Fibroblast of gingiva (primary cell): ENCODE data around the gene CORO2A.

ENCODE experiments used
- DNase-seq: peaks from one replicate; pipeline ENCODE4 v3.0.0-alpha.2; 2011; ENCODE audit warnings: low read depth

The CORO2A gene

DNA sequence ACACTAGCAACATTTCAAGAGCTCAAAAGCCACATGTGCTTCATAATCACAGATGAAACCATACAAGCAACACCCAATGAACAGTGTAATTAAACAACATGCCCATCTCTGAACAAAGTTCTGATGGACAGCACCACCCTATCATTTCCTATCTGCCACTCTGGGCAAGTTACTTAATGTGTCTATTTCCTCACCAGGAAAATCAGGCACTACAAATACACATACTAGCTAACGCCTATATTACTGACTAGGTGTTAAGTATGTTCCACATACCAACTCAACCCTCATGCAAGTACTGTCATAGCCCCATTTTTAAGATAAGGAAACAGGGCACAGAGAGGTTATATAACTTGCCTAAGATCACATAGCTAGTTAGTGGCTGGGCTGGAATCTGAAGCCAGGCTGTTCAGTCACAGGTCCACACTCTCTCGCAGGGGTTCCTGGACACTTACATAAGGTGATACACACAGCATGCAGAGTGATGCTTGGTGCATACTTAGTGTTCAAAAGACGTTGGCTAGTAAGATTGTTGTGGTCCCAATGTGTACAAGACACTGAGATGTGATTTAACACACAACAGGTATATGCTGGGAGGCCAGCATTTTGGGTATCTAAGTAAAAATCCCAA, 24.2 kb downstream of the CORO2A start:
- DNase-seq, result no peak

DNA sequence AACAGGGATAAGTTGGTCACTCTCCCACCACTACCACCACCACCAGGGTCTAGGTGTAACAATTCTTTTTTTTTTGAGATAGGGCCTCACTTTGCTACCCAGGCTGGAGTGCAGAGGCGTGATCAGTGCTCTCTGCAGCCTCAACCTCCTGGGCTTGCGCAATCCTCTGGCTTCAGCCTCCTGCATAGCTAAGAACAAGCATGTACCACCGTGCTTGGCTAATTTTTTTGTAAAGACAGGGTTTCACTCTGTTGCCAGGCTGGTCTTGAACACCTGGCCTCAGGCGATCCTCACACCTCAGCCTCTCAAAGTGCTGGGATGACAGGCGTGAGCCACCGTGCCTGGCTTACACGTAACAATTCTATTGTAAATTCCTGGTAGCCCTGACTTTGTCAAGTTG, 27.5 kb downstream of the CORO2A start:
- no peak for DNase-seq

DNA sequence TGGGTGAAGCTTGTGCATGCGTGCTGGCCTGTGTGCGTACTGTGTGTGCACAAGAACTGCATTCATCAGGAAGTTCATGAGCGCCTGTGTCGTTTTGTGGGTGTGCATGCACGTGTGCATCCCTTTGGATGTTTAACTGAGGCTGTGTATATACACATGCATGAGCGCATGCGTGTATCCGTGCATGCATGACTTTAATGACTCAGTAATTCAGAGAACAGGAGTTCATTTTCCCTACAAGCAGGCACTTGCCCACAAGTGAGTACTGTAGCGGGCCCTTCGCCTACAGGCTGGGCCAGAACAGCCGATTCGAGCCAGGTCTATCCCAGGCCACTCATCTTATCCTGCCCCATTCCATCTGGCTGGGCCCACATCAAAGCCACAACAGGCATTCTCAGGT, 29.8 kb downstream of the CORO2A start:
- DNase-seq, result no peak

DNA sequence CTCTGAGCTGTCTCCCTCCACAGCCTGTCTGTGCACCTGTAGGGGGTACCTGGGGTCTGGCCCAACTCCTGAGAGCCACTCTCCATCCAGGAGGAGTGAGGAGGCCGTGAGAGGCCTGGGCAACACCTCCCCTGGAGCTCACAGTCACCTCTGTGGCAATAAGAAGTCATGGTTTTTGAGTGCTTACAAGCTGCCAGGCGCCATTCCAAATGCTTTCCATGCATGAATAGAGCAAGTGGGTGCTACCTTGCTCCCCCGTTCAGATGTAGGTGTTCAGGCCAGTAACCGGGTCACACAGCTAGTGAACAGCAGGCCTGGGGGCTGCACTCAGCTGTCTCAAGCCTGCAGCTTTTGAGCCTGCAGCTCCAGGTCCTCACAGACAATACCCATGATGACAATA, 30.6 kb downstream of the CORO2A start:
- DNase-seq, result no peak

DNA sequence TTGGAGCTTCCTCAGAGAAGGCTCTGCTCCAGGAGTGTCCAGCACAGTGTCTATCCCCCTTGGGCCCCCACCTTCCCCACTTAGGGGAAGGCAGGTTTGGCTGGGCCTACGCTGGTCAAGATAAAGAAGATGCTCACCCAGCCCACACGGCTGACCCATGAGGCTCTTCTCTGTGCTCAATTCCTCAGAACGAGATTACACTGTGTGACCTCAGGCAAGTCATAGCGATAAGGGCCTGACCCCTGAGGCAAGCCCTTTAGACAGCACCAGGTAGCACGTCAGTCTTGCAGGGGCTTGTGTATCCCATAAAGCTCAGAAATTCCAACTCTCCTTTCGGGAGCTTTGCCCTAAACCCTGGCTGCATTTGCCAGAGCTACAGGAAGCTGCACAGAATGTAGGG, 32.6 kb downstream of the CORO2A start:
- DNase-seq, result no peak

DNA sequence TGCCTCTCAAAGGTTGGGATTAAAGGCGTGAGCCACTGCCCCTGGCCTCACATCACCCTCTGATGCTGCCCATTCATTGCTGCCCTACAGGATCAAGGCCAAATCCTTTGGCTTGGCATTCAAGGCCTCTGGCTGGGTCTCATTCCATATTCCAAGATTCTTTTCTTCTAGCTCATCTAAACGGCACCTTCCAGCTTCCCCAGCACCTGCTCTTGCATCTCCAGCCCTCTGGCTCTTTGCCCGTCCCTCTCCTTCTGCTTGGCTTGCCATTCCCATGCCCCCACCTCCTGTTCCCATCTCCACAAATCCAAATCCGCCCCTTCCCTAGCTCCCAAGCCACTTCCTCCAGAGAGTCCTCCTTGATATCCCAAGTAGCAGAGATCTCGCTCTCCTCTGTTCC, 33.1 kb downstream of the CORO2A start:
- DNase-seq, result no peak

DNA sequence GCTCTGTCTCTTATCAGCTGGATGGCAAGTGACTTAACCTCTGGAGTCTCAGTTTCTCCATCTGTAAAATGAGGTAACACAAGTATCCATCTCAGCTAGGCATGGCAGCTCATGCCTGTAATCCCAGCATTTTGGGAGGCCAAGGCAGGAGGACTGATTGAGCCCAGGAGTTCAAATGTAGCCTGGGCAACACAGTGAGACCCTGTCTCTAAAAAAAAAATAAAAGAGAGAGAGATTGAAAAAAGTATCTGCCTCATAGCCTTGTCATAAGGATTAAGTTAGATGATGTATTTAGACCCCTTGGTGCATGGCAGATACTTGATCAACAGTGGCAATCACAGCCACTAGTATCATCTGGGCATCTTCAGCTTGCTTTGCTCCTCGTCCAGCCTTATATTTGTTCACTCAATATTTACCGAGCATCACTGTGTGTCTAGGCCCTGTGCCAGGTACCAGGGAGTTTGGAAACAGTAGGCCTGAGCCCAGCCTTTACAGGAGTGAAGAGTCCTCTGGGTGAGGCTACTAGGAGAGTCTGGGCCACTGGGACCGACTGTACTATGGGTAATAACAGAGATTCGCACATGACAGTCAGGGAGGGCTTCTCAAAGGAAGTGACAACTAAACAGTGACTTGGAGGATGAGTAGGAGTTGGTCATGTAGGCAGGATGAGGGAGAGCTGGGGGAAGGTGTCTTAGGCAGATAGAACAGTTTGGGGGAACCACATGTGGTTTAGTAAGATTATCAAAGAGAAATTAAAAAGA, 34.2 kb downstream of the CORO2A start:
- DNase-seq, result no peak

DNA sequence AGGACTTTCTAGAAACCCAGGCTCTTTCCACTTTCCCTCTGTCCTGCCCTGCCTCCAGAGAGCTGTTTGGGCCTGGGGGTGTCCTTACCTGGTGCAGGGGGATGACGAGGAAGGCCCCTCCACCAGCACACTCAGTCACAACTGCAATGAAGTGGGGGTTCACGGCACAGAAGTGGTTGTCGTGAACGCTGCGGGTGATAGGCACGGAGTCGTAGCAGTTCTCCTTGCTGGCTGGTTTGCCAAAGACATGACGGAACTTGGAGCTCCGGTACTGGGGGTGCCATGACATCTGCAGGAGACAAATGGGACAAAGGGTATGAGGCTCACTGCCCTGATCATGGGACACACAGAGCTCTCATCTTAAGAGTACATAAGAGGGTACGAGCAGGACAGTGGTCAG, 35.1 kb downstream of the CORO2A start:
- DNase-seq, result no peak

DNA sequence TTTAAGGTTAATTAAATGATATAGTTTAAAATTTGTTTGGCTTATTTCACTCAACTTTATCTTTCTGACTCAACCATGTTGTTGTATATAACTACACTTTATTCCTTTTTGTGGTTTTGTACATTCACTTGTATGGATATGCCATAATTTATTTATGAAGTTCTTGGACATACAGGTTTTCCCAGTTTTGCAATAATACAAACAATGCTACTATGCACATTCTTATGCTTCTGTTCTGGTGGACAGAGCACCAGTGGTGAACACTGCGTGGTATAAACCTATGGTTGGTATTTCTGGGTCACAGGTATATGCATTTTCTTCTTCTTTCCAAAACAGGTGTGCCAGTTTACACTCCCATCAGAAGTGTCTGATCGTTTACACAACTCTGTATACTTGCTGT, 37.8 kb downstream of the CORO2A start:
- DNase-seq, result no peak

DNA sequence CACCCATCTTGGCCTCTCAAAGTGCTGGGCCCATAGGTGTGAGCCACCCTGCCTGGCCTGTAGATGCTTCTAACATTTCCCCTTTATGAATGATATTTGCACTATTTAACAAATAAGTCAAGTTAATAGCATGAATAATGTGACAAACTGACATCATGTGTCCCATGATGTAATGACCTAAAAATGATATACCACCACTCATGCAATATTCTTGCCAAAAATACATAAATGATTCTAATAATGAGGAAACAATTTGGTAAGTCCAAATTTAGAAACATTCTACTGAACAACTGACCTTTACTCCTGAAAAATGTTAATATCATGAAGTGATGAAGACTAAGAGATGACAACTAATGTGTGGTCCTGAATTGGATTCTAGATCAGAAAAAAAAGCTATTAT, 39.9 kb downstream of the CORO2A start:
- no peak for DNase-seq

DNA sequence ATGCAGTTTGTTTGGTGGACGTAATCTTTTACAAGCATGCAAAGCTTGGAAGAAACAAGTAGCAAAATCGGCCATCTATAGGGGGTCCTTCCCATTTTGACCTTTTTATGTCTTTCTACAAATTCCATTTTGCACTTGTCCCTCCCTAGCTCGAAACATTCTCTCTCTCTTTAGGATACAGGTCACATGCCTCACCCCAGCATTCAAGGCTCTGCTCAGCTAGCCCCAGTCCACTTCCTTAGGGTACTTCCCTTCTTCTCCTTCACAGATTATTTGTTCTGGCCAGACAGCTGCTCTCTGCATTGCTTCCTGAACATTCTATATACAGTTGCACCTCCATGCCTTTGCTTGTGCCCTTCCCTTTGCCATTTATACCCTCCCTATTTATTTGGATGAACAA, 41.7 kb downstream of the CORO2A start:
- DNase-seq, result no peak

DNA sequence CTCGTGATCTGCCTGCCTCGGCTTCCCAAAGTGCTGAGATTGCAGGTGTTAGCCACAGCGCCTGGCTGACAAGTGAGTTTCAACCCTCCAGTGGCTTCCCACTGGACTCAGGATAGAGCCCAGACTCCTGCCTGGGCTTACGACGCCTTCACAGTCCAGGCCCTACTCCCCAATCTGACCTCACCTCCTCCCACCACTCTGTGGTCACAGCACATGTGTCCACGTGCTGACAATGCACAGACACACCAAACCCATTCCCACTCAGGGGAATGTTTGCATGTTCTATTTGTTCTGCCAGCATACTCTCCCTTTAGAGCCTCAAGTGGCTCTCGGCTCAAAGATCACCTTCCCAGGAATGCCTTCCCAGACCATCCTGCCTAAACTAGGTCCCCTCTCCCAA, 42.3 kb downstream of the CORO2A start:
- no peak for DNase-seq

DNA sequence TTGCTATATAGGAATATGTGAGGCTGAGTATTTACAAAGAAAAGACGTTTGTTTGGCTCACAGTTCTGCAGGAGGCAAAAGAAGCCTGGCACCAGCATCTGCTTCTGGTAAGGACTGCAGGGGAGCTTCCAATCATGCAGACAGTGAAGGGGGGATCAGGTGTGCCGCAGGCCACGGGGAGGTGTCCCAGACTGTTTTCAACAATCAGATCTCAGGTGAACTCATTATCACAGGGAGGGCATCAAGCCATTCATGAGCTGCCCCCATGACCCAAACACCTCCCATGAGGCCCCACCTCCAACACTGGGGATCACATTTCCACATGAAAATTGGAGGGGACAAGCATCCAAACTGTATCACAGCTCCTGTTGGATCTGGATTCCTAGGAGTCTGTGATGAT, 43.0 kb downstream of the CORO2A start:
- no peak for DNase-seq

DNA sequence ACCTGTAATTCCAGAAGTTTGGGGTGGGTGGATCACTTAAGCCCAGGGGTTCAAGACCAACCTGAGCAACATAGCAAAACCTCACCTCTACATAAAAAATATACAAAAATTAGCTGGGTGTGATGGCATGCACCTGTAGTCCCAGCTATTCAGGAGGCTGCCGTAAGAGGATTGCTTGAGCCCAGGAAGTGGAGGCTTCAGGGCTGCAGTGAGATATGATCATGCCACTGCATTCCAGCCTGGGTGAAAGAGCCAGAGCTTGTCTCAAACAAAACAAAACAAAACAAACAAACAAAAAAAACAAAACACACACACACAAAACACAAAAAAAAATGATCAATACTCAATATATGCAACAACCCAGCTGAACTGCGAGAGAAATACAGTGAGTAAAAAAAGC, 44.0 kb downstream of the CORO2A start:
- DNase-seq, result no peak

DNA sequence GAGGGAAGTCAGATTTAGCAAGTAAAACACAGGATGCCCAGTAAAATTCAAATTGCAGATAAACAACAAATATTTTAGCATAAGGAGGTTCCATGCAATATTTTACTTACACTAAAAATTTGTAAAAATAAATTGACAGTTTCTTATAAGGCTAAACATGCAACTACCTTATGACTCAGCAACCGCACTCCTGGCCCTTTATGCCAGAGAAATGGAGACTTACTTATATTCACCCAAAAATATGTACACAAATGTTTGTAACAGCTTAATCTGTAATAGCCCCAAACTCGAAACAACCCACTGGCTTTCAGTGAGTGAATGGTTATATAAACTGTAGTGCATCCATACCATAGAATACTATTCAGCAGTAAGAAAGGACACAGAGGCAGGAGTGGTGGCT, 44.9 kb downstream of the CORO2A start:
- no peak for DNase-seq

DNA sequence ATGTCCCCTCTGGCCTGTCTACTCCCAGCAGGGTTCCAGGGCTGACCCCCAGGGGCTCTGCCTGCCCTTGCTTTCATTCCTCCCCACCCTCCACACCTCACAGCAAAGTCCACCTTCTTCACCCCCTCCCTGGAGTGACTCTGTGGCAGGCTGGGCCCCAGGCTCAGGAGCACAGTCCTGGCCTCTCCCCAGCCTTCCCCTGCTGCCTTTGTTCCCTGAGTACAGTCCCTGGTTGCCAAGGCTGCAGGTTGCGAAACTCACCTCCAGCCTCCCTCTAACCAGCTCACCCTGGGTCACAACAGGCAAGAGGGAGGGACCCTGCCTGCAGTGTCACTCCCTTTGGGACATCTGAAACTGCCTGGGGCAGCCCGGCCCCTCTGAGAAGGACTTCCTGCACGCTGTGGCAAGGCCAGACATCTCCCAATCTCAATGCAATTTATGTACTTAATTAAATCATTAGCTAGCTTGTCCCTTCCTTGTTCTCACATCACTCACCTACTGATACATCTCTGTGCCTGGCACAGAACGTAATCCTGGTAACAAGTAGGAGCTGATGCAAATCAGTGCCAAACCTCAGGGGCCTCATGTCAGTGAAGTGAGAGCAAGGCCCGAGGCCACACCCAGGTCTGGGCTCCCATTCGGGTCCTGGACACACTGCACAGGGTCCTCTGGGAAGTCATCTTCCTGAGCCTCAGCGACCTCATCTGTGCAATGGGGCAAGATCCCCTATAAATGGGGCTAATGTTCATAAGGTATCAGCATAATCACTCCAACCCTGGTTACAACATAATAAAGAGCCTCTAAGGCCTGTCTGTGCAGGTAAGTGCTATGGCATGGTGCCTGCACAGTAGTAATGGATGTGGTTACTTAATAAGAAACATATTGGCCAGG, 46.1 kb downstream of the CORO2A start:
- DNase-seq, result peak; percentile 49

DNA sequence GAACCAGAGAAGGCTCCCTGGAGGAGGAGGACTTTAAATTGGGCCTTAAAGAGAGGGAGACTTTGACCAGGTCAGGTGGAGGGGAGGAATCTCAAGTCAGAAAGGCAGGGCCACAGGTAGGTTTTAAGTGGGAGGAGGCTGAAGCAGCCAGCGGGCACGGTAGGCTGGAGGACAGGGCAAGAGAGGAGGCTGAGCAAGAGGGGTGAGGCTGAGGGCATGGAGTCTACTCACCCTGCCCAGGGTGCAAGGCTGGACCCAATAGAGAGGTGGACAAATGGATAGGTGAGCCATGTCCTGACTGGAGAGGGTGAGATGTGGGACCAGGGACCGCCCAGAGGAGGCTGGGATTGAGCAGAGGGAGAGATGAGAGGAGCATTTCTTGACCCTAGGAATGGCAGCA, 47.8 kb downstream of the CORO2A start:
- no peak for DNase-seq

DNA sequence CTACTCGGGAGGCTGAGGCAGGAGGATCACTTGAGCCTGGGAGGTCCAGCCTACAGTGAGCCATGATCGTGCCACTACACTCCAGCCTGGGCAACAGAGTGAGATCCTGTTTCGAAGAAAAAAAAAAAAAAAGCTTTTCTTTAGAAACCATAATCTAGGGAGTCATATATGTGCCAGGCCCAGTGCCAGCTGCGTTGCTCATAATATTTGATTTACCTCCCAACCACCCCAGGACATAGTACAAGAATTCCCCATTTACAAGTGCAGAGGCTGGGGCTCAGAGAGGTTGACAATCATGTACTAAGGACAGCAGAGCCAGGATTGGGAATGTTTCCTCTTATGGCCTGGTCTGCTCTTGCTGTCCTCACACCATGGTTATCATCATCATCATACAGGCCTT, 48.4 kb downstream of the CORO2A start:
- no peak for DNase-seq

DNA sequence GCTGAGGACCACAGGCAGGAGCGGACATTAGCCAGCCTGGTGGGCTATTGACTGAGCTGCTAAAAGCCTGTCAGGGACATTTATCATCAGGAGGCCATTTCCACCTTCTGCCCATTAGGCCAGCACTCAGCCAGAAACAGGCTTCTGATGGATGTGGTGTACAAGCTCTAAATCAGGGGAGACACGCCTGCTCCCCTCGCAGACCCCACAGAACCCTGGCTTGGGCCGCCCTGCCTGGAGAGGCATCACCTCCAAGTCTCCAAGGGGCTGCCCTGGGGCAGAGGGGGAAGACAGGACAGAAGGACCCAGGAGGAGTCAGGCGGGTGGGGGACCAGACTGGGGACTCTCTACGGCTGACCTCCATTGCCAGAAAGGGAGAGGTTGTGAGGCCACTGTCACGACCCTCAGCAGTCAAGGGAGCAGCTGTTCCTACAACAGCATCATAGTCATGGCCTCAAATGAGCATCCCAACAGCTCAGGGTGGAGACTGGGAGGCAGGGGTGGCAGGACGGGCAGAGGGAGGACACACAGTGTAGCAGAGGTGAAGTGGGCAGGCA, 49.4 kb downstream of the CORO2A start:
- no peak for DNase-seq

DNA sequence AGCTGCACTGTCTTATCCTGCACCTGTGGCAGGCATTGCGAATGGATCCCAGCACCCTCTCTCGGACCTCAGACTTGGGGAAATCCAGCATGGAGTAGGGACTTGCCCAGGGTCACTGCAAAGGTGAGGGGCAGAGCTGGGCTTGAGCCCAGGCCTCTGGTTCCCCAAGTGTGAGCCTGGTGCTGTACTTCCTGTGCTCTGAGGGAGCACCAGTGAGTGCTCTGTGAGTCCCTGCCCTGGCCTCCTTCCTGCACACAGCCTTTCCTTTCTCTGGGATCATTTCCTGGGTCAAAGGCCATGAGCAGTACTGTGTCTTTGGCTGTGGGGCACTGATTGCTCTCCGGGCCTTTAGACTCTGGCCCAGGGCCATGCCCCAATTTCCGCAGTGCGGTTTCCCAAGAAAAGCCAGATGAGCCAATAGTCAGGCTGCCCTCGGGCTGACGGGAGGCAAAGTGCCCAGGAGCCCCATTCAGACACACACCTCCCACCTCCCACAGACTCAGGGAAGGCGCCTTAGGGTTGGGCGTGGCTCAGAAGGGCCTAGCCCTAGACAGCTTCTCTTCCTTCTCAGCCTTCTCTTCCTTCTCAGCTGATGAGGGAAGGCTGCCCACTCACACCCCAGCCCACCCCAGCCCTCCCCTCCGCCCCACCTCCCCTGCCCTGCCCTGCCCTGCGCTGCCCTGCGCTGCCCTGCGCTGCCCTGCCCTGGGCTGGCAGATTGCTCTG, 50.1 kb downstream of the CORO2A start:
- DNase-seq, result peak; percentile 46

DNA sequence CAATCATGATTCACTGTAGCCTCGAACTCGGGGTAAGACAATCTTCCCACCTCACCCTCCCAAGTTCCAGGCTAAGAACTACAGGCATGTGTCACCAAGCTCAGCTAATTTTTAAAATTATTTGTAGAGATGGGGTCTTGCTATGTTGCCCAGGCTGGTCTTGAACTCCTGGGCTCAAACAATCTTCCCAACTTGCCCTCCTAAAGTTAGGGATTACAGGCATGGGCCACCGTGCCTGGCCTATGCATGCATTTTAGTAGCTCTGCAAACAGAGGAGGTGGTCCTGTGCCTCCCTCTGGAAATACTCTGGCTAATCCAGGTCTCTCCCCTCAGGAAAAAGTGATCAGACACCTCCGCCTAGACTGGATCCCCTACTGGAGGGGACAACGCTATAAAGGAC, 51.9 kb downstream of the CORO2A start:
- no peak for DNase-seq

DNA sequence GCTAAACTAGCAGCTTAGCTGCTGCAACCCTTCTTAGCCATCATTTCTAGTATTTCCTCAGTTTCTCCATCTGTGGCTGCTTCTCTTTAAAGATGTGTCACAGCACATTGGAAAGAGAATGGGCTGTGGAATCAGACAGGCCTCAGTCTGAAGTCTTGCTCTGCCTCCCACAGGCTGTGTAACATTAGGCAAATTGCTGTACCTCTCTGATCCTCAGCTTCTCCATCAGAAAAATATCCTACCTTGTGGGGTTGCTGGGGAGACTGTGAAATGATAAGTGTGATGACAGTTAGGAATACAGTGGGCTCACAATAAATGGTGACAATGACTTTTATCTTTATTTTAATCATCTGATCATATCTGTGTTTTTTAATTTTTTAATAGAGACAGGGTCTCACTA, 55.9 kb downstream of the CORO2A start:
- no peak for DNase-seq
